Hindlimb muscle (tissue), 1 donor: Measurements from ENCODE around the gene IQUB. TPM values are rescaled to one million over a fixed set of nuclear protein-coding genes. Genes with fewer than 3 reads are reported as not detected.
"Not testable (repeated sequence)": the region's sequence is repeated elsewhere in the genome, so short reads cannot be mapped to it uniquely, and the experiment has no call there.

Experiments used
- DNase-seq: peaks from one replicate; pipeline ENCODE4 v3.0.0-alpha.2; 2013
- polyA plus RNA-seq: library from polyadenylated mRNA; unstranded; fragments of 120-200 nt; gene quantifications from one replicate; pipeline ENCODE4 v1.2.1, GENCODE V29; 2013; ENCODE audit not compliant: insufficient read length

The IQUB gene
- polyA plus RNA-seq, 1 donor: 0.37 TPM

DNA sequence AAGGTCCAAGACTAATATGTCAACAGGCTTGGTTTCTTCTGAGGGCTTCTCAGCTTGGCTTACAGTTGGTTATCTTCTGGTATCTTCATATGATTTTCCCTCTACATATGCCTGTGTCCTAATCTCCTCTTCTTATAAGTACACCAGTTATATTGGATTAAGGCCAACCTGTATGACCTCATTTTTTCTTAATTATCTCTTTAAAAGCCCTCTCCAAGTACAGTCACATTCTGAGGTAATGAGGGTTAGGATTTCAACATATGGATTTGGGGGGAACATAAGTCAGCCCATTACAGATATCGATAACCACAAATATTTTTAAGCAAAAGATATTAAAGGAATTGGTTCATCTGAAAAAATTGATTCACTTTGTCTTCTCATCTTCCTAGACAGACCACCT, 49.2 kb downstream of the IQUB start:
- no peak for DNase-seq

DNA sequence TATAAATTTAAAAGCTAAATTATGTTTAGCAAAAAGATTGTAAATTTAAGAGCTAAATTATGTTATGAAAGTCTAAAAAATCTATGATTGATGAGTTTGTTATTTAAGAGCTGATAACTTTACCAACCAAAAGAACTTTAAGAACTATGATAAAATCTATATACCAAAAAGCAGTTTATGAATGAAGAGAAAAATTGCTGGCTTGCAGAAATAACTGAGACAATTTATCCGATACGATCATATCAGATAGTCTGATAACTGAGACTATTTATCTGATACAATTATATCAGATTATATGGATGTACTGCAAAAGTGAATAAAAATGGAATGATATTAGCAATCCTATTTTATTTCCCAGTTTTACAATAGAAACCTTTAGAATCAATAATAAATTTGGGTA, 50.2 kb downstream of the IQUB start:
- DNase-seq: no peak

DNA sequence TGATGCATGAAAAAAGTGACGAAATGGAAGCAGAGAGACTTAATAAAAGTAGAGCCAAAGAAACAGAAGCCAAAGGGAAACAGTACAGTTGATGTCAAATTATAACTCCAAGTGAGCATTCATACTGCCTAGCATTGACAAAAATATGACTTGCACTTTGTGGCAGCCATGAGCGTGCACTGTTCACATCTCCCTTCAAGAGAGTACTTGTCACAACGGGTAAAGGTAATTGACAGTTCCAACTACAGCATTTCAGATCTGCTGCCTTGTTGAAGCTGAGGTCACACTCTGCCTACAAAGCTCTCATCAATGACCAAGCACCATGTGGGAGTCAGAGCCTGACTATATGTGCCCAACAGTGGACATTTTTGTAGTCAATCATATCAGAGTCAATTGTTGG, 54.3 kb downstream of the IQUB start:
- DNase-seq: no peak

DNA sequence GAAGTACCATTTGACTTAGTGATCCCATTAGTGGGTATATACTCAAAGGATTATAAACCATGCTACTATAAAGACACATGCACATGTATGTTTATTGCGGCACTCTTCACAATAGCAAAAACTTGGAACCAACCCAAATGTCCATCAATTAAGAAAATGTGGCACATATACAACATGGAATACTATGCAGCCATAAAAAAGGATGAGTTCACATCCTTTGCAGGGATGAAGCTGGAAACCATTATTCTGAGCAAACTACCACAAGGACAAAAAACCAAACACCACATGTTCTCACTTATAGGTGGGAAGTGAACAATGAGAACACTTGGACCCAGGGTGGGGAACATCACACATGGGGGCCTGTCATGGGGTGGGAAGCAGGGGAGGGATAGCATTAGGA, 56.3 kb downstream of the IQUB start:
- DNase-seq: not testable (repeated sequence)

DNA sequence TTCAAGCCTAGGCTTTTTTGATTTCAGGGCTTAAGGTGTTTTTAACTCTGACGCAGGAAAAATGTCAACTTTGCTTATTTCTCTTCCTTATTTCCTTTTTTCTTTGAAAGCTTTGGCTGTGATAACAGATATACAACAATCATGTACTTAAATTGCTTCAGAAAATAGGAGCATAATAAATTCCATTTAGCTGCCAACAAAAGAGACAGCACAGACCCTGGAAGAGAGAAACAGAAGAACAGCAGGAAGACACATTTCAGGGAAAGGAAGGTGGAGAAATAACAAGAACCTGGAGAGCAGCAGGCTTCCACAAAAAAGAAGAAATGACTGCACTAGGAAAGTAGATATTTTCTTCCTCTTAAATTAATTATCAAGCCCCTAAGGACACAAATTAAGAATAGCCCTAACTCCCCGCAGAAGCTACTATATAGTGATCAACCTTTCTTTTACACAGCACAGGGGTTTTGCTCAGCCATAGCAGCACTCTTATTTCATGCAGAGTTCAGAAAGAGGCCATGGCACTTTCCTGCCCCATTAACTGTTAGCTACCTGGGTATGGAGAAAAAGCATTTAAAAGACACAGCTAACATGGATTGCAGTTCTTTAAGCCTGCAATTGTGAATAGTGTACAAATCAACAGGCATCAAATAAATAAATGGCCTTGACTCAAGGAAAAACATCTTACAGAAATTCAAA, 61.5 kb downstream of the IQUB start:
- peak; percentile 1 for DNase-seq

DNA sequence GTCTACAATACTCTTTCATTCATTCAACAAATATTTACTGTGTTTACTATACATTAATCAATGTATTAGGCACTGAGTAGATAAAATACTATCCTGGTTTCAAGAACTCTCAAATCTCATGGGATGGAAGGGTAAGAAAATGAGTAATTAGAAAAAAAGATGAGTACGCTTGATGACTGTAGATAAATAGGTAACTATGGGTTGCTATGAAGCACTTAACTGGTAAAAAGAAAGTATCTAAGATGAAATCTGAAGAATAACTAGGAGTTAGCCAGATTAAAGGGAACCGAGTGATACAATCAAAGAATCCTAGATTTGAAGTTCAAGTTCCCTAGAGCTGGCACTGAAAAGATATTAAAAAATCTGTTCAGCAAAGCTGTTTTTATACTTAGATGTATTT, 62.1 kb downstream of the IQUB start:
- no peak for DNase-seq

DNA sequence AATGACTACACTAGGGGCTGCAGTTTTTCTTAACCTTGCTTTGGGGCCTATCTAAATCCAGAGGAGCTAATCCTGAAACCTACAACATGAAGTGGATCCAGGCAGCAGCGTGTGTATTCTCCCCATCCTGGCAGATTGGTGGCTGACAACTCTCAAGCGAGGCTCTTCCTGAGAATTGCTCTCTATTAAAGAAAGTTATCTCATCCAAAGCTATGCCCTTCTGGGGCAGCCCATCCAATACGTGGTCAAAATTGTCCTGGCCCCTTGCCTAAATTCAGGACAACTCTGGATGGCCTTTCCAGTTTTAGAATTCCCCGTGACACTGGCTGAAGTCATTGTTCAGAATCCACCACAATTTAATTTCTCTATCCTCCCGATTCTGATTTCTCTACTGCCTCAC, 66.1 kb downstream of the IQUB start:
- DNase-seq: no peak

DNA sequence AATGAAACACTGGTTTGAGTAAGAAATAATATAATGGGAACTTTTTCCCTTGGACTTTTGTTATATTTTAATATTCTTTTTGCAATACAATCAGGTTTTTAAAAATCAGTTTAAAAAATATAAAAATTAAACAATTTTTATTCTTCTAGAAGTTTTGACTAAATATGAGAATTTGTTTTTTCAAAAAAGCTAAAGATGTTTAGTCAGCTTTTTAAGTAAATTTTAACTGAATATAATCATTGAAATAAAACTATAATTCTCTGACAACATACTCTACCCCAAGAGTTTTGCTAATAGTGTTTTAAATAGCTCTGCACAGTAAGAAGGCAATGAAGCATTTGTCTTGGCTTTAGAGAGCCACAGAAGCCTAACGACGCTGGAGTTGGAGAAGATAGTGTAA, 70.5 kb downstream of the IQUB start:
- DNase-seq: no peak

DNA sequence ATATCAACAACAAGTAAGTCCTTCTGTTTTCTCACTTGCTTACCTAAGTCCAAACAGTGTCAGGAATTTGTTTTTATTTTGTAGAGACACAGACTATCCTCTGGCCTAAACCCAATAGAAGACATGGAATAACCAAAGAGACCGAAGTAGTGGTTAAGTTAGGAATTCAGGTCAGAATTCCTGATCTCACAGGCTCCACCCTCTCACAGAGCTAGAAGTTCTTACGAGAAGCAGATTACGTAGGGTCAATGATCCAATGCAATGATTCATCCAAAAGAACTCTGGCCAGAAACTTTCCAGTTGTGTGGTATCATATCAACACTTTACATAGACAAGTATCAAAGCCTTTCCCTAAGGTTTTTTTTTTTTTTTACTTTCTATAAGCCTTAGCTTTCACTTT, 73.8 kb downstream of the IQUB start:
- DNase-seq: no peak

DNA sequence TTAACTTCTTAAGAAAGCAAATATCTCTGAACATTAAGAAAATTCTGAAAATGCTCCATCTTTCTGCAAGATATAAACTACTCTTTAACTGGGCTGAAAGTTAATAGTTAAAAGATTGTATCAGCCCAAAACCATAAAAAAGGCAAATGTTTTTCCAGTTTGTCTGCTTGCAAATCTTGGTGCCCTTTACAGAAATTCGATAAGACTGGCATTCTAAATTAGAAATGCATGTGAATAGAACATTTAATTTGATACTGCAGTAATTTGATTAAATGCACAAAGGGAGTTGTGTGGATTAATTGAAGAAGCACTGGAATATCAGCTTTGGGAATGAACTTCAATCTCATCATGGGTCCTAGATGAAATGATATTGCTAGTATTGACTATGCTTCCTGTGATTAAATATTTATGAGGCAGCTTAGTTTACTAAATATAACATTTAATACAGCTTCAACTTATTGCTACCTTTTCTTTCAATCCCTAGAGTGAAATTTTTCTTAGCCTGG, 78.4 kb downstream of the IQUB start:
- no peak for DNase-seq

DNA sequence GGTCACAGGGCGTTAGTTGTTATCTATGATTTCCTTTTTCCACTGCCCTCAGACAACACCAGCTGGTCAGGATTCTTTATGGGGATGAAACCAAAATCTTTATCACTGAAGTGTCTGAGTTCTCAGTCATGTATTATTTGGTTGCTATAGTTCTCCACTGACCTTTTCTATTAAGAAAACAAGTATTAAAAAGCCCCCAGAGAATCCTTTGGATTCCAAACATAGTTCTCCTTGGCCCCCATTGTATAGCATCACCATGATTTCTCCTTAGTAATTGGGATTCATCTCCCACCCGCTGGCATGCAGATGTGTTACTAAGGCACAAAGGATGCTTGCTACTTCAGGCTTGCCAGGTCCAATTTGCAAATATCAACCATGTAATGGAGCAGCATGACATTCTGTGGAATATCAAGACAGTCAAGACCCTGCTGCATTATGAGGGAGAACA, 94.3 kb downstream of the IQUB start:
- DNase-seq: no peak

DNA sequence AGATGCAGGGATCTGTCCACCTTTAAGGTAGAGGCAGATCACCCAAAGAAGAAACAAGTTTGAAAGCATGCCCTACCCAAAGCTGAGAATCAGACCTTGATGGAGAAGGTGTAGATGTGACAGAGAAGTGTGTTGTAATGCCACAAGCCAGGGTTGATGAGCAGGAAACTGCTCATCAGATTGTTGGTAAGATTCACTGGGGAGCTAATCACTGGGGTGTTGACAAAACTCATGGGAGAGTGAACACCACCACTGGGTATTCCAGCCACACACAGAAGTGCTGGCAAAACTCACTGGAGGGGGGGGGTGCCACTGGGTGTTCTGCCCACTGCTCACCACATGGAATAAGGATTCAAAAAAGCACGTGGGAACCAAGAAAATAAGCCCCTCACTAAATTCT, 95.2 kb downstream of the IQUB start:
- DNase-seq: no peak

DNA sequence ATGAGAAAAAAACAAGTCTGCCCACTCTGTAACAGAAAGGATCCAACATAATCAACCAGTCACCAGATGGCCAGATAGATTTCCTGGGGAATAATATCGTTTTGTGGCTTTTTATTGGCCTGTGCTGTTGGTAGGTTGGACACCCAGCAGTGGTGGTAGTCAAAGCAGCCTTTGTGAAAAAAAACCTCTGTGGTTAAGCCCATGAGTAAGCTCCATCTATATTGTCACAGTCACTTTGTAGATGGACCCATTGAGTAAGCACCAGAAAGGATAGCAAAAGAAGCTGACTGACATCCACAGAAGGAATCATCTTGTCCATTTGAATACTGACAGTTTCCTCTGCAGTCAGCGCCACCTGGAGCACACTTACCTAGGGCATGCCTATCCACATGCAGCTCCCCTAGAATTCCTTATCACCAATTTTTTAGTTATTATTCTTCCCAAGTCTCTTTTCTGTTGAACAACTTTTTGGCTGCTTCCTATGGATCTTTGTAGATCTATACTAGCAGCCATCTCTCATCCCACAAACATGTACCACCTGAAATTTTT, 96.9 kb downstream of the IQUB start:
- DNase-seq: no peak

DNA sequence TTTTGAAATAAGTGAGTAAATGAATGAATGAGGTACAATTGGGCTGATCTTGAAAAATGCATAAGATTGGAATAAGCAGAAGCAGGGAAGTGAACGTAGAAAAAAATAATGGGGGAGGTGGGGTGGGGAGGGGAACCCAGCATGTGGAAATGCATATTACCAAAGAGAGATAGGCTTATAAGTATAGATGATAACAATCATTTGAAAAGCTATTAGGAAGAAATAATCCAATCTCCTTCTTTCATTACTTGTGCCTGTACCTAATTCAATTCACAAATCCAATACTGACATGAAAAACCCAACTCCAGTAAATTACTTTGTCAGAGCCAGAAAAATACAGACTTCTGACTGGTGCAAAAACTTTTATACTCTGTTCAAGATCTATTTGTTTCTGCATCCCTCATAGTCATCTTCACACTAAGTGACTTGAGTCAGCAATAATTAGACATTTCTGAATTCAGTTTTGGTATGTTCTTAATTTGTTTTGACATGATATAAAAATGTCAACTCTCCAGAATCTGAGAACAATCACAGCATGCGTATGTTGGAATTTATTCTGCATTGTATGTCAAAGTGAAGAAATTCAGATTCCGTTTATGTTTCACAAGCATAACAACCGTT, 99.2 kb downstream of the IQUB start:
- DNase-seq: no peak

DNA sequence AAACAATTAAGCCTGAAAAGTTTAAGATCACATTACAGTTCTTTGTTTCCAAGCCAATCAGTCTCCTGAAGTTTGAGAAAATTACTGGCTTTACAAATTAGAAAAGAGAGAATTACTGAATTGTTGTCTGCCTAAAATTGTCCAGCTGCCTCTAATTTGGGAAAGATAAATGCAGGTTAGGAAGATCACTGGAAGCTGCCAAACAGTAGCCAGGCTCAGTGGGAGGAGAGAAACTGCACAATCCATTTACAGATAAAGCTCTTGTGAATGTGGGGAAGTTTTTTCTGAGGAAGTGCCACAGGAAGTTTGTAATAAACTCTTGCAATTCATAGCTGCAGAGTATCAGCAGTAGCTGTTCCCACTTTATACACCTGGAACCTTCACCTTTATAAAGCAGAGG, 100.7 kb downstream of the IQUB start:
- DNase-seq: no peak

DNA sequence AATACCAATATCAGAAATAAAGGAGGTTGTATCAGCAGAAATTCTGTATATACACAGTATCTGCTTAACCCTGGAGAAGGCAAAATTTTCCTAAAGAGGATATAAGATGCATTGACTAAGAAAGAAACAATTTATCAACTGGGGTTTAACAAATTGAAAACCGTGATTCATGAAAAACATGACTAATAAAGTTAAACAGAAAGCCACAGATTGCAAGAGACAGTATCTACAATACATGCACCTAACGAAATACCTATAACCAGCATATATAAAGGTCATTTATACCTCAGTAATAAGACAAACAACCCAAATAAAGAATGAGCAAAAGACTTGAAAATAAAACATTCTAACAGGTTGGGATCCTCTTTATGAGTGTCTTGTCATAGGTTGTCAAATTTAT, 101.8 kb downstream of the IQUB start:
- DNase-seq: no peak

DNA sequence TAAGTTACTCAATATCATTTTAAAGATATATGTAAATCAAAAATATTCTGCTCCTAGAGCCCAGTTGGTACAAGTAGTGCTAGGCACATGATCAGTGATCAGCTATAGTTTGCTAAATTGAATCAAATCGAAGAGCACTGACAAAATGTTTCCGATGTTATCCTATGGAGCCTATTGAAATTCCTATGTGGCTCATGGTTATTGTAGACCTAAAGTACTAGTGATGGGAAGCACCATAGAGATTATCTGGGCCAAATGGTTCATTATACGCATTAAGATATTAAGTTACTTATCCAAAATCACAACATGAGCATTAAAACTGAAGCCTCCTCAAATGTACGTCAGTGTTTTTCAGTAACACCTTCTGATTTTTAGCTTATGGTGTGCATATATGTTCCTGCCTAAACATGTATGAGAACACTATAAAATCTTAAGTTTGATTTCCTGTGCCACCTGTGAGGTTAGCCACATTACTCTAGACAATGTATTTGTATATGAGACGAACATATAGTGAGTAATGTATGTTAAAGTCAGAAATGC, 103.2 kb downstream of the IQUB start:
- DNase-seq: no peak

DNA sequence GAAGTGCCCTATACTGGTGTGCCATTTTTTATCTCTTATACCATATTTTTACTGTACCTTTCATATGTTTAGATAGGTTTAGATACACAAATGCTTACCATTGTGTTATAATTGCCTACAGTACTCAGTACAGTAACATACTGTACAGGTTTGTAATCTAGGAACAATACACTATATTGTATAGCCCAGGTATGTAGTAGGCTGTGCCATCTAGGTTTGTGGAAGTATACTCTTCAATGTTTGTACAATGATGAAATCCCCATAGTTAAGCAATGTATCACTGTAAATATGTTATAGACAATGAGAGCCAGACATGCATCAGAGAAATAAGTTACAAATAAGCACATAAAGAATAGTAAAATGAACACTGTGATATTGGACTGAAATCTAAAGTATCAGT, 109.1 kb downstream of the IQUB start:
- no peak for DNase-seq

DNA sequence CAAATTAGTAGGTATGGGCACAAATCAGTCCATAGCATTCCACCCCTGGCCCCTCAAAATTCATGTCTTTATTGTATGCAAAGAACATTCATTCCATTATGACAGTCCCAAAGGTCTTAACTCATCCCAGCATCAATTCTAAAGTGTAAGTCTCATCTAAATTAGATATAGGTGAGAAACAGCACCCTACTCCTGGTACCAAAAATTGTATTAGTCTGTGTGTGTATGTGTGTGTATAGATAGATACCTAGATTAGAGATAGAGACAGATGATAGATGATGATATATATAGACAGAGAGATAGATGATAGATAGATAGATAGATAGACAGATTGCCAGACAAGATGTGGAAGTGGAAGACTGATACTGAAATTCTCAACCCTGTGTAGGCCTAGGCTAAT, 109.9 kb downstream of the IQUB start:
- DNase-seq: no peak

DNA sequence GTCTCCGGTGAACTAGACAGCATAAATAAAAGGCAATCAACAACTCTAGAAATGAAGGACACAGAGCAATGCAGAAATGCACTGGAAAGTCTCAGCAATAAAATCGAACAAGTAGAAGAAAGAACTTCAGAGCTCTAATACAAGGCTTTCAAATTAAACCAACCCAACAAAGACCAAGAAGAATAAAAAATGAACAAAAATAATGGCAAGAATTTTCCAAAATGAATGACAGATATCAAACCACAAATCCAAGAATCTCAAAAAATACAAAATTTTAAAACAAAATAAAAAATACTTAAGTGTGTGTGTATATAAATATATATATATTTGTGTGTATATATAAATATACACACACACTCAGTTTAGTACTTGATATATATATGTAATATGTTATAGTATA, 110.8 kb downstream of the IQUB start:
- no peak for DNase-seq

DNA sequence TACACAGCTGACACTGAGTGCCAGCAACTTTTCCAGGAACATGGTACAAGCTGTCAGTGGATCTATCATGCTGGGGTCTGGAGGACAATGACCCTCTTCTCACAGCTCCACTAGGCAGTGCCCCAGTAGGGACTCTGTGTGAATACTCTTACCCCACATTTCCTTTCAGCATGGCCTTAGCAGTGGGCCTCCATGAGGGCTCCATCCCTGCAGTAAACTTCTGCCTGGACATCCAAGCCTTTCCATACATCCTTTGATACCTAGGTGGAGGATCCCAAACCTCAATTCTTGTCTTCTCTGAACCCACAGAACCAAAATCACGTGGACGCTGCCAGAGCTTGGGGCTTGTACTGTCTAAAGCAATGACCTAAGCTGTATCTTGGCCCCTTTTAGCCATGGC, 116.8 kb downstream of the IQUB start:
- DNase-seq: no peak

DNA sequence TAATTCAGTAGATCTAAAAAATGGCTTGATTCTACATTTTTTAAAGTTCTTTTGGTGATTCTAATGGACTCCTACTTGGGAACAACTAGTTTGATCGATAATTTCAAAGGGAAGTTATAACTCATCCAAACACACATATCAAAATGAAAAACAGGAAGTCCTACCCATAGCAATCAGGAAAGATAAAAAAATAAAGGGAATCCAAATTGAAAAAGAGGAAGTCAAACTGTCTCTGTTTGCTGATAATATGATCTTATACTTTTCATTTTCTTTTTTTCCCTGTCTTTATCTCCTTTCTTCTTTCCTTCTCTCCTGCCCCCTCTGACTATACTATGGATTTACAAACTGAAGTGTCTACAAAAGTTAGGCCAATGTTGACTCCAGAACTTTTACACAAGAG, 118.8 kb downstream of the IQUB start:
- DNase-seq: no peak

DNA sequence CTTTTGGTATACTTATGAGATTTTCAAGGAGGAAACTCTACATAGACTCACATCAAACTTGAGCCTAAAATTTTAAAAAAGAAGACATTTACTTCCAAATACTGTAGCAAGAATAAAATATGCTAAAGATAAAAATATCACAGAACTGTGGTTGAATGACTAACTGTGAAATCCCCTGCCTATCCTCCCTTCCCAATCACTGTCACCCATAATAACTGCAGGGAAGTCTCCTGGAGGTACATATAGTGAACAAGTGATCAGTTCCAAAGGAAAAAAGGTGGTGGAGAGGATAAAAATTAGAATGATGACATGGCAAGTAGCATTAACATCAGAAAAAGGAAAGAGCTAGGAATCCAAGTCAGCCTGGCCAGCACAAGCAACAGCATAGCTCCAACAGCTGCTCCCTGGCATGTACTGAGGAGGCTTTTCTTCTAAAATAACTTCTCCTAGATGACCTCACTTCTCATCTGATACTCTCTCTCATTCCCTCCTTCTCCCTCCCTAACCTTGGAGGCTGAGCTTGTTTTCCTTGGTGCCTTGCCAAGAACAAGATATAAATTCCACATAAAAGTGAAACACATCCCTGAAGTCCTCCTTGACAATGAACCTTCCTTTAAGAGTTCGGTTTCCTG, 124.0 kb downstream of the IQUB start:
- peak; percentile 86 for DNase-seq
